Measurements from ENCODE around the gene CDON. TPM values are rescaled to one million over a fixed set of nuclear protein-coding genes. Genes with fewer than 3 reads are reported as not detected.

The CDON gene
- total RNA-seq, 1 donor from 2014 or later = 35.2 TPM

DNA sequence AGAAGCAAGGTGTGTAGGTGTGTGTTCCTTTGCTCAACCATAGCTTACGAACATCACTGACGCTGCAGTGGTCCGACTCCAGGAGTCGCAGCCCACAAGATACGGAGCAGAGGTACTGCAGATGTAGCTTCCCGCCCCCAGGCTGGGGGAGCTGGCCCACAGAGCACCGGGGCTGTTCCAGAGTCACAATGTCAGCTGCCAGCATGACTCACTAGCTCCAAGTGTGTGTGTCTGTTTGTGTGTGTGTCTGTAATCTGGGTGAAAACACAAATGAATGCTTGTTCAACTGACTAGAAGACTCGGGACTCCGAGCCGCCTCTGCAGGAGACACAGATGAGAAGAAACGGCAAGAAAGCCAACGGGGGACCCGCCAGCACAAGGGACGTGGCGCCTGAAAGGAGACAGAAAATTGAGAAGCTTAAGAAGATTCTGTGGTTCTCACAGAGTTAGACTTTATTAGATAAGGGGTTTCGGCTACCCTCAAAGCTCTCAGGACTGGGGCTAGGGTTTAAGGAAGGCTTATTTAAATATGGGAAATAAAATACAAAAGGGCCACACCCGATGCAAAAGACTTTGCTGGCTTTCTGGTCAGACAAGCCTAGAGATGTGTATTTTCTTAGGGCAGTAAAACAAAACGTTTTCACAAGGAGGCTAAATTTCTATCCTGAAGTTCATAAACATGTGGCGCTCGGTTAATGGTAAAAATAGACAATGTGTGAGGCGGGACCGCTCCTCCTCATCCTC is 106.1 kb downstream of the CDON start:
- no peak for DNase-seq

DNA sequence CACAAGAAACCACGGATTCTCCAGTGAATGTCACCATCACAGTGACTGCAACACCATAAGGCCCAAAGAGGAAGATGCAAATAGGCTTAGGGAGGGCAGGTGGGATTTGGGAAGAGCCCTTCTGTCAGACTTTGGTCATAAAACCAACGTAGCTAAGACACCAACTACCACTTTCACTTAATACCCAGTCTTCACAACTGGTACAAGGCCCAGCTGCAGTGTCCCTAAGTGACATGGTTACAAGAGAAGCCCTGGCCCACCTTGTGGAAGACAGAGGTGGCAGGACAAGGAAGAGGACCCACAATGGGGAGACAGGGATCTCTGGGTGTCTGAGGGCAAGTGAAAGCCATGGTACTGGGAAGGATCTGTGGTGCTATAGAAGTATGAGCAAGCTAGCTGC is 106.8 kb downstream of the CDON start:
- DNase-seq = no peak

DNA sequence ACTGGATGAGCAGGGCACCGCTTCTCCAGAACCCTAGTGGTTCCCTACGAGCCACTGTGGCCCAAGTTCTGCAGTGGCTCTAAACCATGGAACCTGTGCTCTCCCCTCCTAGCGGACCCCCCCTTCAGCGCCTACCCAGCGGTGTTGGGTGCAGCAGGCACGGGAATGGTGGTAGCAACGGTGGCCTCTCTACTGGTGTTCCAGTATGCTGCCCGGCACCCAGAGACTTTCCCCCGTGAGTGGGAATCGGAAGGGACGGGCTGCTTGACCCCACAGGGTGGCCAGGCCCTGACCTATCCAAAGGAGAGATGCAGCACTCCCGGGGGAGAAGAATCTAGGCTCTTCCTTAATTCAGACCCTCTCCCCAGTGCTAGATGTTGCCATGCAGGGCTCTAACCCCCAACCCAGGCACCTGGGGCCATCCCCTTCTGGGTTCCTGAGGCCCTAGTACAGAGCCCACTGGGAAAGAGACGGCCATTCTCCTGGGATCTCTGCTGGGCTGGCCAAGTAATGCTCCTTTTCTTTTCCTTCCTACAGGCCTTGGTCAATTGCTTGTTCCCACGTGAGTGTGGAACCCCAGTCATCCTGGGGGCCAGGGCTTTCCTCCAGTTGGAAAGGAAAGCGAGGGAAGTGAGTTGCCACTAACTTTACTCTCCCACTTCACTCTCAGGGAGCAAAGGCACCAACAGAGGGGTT is 107.6 kb downstream of the CDON start:
- DNase-seq = no peak

DNA sequence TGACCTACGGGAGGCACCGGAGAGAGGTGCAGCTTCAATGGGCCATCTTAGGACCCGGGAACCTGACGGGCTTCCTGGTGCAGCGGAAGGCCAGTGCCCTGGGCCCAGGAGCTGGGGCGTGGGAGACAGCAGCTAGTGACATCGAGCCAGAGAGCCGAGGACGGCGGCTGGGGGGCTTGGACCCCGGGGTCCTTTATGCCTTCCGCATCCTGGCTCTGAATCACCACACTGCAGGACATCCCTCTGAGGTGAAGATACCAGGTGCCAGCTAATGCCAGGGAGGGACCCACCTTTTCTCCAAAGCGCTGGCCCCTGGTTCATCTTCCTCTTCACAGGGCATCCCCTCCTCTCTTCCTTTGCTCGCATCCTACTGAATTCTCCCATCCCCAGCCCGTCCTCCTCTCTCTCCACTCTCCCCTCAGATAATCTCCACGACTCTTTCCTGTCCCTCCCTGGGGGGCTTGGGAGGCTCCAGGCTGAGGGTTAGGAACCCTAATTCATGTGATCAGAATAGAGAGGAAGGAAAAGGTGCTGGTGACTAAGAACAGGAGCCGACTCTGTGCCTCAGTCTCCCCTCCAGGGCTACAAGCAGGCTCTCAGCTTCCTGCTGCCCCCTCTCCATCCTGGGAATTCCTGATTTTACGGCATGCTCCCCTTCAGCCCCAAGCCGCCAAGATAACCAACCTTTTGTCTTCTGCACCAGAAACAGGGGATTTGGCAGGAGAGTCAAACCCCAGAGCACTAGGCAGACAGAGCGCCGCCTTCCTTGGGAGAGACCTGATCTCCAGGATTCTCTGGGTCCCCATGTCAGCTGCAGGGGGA is 108.3 kb downstream of the CDON start:
- no peak for DNase-seq

DNA sequence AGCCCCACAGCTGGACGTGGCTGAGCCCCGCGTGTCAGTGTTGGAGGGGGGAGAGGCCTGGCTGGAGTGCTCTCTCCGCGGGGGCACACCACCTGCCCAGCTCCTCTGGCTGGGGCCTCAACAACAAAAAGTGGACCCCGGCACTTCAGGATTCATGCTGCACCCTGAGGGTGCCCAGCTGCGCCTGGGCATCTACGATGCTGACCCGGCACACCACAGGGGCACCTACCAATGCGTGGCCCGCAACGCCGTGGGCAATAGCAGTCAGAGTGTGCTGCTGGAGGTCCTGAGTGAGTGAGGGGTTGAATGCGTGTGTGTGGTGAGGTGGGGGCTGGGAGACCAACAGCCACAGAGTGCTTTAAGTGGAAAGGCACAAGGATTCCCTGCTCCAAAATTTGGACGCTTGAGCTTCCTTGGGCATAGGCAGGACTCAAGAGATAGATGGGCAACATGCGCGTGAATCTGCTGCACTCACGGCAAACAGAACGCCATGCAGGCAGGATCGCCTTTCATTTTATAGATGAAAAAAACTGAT is 109.2 kb downstream of the CDON start:
- no peak for DNase-seq

DNA sequence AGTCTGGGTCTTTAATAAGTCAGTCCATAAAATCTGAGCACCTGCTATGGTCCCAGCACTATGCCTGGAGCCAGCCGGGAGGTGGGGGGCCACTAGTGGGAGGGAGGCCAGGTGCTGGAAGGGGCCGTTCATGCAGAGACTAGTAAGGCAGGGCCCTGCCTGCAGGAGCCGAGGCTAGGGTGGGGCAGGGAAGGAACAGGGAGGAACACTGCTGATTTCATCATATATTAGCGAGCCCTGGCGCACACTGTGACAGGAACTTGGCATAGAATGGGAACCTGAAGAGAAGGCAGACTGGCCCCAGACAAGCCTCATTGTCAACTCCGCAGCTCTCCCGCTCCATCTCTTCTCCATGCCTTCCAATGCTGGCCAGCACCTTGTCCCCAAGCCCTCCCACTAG is 109.7 kb downstream of the CDON start:
- peak; percentile 62 for DNase-seq

DNA sequence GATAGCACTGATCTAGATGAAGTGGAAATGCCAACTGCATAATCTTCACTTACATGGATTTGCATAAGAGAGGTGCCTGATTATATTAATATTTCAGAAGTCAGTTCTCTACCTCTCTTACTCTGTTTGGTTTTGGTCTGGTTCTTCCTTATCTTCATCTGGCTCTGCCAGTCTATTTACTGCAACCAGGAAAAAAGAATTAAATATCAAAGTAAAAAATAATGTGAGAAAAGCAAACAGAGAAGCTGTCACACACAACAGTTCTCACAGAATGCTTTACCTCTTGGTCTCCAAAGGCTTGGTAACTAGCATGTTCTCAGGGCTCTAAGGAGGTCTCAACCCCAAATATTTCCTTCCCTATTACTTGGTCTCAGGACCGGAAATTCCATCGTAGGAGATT is 110.1 kb downstream of the CDON start:
- no peak for DNase-seq

DNA sequence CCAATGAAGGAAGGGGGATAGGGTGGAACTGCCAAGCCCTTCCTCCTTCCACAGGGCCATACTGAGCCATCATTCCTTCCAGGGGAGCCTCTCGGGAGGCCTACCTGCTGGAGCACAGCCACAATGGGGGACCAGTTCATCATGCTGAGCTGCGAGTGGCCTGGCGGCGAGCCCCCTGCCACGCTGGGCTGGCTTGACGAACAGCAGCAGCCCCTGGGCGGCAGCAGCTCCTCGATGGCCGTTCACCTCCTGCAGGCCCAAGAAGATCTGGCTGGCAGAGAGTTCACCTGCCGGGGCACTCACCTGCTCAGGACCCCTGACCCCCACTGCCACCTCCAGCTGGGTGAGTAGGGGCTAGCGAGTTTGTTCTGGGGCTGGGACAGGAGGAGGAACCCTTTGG is 110.9 kb downstream of the CDON start:
- no peak for DNase-seq

DNA sequence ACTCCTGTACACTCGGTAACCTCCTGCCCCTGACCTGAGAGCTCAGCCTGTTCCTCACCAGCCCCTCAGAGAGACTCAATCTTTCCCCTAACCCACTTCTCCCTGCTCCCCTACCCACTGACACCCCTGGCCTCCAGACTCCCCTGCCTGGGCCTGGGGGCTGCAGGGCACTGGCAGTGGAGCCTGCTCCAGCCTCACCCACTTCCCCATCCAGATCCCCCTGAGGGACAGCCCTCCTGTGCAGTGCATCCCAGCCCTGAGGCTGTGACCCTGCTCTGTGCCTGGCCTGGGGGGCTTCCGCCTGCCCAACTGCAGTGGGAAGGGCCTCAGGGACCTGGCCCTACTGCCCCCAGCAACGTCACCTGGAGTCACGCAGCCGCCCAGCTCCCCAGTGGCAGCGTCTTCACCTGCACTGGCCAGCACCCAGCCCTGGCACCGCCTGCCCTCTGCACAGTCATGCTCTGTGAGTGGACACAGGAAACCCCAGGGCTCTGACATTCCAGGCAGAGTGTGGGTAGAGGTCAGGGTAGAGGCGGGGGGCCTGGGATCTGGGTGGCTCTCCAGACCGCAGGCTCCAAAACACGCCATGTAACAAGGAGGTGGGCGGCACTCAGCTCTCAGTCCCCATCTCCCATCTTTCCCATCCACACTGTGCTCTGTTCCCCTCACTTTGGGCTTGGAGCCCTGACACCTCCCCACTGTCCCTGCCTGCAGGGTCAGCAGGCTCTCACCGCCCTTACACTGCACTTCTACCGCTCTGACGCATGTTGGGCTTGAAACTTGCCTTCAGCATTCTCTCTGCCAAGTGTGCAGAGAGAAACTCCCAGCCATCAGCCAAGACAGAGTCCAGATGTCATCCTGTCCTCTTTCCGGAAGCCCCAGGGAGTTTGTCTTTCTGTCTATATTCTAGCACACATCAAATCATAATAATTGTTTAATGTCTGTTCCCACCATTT is 111.7 kb downstream of the CDON start:
- DNase-seq = peak; percentile 87

DNA sequence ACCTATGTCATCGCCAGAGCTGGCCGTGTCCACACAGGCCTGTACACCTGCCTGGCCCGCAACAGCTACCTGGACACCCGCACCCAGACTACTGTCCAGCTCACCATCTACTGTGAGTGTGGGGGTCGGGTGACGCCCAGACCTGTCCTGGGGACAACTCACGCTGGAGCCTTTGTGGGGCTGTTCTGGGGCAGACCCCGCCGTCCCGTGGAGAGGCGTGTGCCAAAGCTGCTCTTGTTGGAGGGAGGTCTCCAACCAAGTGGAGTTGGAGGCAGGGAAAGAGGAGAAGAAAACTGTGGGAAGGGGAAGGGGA is 112.5 kb downstream of the CDON start:
- DNase-seq = no peak

DNA sequence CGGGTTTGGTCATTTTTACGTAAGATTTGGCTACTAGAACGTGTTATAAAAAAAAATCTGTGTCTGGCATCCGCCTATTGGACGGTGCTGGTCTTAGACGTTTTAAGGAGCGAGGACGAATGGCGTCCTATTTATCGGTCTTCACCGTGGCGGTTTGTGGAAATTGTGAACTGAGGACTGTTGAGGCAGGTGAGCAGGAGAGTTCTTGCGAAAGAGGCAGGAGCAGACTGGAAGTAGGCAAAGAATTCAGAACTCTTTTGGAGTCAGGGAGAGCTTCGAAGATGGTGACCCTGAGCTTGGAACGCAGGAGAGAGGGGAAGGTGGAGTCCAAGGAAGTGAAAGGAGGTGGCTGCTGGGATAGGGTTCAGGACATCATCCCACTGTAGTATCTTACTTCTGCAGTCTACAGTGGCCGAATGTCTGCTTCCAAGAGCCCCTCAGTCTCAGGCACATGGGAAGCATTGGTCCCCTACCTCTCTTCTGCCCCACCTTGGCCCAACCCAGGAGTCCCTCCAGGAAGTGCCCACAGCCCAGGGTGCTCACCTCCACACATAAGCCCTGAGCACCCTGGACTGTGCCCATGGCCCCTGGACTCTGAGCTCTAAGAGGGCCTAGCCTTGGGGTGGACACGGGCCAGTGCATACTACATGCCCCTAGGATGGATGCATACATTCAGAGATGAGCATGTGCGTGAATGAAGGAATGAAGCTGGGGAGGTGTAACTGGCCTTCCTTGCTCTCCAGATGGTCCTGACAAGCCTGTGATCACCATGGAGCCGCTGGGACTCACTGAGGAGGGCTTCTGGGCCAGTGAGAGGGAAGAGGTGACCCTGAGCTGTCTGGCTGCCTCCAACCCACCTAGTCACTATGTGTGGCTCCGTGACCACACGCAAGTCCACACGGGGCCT is 113.1 kb downstream of the CDON start:
- DNase-seq = no peak

DNA sequence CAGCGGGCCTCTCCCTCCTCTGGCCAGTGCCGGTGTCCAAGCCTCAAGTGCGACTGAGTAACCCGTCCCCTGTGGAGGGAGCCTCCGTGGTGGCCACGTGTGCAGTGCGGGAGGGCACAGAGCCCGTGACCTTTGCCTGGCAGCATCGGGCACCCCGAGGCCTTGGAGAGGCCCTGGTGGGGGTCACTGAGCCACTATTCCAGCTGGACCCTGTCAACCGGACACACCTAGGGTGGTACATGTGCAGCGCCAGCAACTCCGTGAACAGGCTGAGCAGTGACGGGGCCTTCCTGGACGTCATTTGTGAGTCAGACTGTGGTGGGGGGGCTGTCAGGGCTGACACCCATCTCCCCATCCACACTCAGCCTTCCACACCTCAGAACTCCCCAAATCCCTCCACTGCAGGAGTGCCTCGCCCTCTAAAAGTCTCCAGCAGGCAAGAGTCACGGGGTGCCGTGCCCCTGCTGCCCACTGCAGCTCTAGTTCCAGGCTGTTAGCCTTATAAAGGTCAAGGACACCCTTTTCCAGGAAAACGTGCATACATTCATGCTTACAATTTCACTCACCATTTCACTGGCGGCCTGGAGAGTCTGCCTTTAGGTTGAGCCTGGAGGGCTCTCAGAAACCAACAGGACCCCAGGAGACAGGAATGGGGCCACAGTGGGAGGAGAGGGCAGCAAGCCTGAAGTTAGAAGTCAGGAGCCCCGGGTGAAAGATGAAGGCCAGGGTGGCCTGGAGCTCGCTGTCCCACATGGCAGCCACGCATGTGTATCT is 114.2 kb downstream of the CDON start:
- DNase-seq = no peak

DNA sequence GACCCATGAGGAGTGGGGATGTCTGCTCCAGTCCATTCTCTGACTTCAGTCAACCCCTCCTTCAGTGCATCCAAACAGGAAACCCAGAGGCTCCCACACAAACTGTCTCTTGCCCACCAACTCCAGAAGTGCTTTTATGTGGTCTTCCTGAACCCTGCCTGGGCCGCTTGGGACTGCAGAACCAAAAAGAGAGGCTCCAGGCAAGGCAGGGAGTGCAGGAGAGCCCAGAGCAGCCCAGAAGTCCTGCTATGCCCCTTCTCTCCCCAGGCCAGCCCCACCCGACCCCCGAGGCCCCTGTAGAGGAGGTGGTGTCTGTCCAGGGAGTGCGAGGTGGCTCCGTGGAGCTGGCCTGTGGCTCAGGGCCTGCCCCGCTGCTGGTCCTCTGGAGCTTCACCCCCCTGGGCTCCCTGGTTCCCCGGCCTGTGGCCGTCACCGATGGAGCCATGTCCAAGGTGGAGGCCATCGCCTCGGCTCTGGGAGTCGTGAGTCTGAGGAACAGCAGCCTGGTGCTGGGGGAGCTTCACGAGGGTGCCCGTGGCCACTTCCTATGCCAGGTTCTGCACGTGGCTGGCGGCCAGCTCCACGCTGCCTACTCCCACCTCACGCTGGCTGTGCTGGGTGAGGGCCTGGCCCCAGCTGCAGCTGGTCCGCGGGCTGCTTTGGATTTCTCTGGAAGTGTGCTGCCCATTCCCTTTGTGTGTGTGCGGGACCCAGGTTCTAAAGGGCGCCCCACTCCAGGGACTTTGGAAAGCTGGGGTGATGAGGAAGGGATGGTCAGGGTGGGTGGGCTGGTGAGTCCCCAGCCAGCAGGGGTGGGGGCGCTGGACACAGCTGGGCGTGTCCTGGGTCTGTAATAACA is 115.0 kb downstream of the CDON start:
- no peak for DNase-seq

DNA sequence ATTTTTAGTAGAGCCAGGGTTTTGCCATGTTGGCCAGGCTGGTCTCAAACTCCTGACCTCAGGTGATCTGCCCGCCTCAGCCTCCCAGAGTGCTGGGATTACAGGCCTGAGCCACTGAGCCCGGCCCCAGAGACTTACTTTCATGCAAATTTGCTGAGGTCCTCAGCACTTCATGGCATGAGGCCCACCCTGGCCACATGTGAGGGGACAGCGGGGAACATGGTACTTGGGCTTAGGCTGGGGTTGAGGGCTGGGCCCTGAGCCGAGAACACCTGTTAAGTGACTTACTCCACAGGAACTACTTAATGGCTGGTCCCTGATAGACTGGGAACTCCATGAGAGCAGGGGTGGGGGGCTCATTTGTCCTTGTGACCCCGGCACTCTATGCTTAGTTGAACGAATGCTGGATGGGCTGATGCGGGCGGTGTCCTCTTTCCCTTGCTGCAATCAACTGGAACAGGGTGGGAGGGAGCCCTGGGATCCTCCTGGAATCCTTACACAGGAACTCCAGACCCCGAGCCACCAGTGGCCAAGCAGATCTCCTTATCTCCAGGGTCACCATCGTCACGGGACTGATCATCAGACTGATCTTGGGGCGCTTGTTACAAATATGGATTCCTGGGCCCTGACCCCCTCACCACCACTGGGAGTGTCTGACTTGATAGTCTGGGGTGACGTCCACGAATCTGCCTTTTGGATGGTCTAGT is 115.8 kb downstream of the CDON start:
- DNase-seq = no peak

DNA sequence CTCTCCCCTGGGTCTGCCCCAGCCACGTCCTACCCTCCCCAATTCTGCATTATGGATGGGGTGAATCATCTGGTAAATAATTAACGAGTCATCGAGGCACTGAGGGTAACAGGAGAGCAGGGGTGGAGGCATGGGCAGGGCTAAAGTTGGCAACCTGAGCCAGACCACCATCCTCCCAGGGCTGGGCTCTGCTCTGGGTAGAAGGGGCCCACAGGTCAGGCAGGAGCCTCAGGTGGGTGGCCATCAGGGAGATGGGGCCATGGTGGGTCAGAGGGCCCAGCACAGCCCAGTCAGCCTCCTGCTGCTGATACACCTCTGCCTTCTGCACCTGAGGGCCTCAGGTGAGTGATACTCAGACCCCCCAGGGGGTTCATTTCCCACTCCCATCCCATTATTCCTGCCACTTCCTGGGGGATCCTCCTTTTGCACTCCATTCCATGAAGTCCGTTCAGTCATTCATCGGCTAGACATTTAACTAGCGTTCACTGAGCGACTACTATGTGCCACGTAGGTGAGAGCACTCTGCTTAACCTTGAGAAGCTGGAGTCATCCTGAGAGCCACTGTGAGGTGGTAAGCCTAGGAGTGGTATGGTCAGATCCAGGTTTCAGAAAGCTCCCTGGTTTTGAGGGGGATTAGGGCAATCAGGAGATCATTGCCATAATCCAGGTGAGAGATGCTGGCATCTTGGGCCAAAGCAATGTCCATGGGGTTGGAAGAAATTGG is 116.7 kb downstream of the CDON start, which contains the start of gene VSIG10L2:
Gene VSIG10L2 (plus strand): TSS at position 248 of the 724 bp plus-strand sequence. CDS start 12 bp downstream, at position 260.
- no peak for DNase-seq

DNA sequence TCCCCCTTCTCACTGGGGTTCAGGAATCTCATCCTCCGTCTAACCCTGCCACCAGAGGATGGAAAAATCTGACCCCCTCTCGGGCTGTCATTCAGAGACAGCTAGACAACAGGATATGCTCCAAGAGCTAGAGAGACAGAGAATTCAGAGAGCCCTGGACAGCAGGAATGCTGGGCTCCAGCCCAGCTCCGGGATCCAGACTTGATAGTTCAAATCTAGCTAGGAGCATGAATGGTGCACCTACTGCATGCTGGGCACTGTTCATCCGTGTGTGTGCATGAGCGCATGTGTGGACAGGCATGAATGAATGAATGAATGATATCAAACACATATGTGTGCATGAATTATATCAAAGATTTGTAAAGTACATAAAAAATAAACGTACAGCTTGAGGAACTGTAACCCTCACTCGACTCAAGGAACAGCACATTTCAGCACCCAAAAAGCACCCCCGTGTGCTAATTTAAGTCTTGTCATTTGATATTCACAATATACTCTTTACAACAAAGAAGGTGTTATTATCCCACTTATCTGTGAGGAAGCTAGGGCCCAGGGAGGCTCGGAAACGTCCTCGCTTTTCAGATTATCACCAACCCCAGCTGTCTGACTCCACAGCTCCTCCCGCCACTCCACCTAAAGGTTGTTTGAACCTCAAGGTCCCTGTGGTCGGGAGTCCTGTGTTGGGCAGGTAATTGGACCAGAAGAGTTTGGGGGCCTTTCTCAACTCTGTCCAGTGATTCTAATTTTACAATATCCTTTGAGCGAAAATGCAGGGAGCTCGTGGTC is 117.5 kb downstream of the CDON start:
- no peak for DNase-seq
